GM19455 (cell line): ENCODE measurements around the gene C19orf53.
"Not testable (repeated sequence)": the region's sequence is repeated elsewhere in the genome, so short reads cannot be mapped to it uniquely, and the experiment has no call there.

Experiments used
- ATAC-seq: cut with Tn5 transposase; IDR thresholded peaks from one replicate; pipeline ENCODE4 v1.9.1; 2021; ENCODE audit not compliant: unreplicated experiment

C19orf53 gene

DNA sequence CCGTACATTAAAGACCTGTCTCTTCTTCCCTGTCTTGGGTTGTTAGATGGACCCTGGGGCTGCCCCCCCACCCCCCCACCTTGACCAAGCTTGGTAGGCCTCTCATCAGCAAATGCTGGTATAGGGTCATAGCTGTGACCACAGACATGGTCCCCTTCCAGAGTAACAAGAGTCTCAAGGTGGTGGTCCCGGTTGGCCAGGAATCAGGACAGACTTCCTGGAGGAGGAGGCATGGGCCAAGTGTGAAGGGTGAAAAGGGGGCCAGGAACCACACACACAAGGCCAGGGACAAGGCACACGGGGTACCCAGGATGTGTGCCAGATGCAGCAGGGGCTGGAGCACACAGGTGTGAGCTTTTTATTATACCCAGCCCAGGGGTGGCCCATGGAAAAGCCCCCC is 11.0 kb upstream of the C19orf53 start:
- ATAC-seq, result no peak

DNA sequence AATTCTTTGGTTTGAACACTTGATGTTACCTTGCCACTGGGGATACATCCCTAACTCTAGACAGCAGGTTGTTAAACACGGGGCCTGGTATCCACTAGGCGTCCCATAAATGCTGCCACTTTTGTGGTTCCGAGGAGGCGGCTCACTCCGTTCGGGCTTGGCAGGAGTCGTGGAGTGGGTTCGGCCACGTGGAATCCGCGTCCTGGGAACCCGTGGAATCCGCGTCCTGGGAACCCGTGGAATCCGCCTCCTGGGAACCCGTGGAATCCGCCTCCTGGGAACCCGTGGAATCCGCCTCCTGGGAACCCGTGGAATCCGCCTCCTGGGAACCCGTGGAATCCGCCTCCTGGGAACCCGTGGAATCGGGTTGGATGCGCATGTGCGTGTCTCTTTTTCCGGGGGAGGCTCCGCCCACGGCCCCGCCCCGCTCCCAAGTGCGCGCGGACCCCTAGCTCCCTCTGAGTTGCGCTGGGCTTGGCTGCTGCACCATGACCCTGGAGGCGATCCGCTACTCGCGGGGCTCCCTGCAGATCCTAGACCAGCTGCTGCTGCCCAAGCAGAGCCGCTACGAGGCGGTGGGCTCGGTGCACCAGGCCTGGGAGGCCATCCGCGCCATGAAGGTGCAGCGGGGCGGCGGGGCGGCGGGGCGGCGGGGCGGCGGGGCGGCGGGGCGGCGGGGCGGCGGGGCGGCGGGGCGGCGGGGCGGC is 10.0 kb upstream of the C19orf53 start, which contains the start of gene MRI1:
Gene MRI1 (plus strand): TSS at position 422 of the 707 bp plus-strand sequence. CDS start 67 bp downstream, at position 489.
- peak; percentile 53 for ATAC-seq

- peak; percentile 36 for ATAC-seq
Observed at GRCh38 chr19:13764821-13765394, 9.3 kb upstream of the C19orf53 start.

DNA sequence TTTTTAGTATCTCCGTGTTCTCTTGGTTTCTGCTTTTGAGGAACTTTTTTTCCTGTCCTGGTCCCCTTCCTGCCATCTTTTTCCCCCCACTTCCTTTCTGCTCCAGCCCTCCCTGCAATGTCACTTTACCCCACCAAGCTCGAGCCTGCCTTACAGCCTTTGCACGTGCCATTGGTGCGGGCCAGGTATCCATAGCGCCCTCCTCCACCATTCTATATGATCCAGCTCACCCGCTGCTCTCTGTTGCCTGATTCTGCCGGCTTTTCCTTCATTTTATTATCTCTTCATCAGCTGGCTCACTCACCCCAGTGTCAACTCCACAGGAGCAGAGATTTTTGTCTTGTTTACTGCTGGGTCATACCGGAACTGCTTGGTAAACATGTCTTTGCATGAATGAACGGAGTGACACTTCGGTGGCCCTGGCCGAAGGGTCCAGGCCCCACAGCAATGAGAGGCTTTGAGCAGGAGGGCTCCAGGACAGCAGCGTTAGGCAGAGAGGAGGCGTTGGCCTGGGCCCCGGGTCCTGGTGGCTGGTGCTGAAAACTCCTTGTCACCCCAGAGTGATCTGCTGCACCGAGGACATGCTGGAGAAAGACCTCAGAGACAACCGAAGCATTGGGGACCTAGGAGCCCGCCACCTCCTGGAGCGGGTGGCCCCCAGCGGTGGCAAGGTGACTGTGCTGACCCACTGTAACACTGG is 8.7 kb upstream of the C19orf53 start:
- no peak for ATAC-seq

DNA sequence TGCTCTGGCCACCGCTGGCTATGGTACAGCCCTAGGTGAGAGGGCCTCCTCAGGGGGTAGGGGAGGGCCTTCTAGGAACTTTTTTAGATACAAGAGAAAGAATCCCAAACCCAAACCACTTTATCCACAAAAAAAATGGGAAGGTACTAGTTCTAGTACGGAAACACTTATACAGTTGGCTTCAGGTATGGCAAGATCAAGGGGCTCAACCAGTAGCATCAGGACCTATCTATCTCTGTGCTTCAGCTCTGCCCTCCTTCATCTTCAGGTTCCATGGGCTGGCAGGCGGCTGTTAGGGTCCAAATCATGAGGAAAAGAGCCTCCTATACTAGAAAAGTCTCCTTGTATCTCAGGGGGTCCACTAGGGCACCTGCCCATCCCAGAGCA is 8.2 kb upstream of the C19orf53 start:
- ATAC-seq, result no peak

DNA sequence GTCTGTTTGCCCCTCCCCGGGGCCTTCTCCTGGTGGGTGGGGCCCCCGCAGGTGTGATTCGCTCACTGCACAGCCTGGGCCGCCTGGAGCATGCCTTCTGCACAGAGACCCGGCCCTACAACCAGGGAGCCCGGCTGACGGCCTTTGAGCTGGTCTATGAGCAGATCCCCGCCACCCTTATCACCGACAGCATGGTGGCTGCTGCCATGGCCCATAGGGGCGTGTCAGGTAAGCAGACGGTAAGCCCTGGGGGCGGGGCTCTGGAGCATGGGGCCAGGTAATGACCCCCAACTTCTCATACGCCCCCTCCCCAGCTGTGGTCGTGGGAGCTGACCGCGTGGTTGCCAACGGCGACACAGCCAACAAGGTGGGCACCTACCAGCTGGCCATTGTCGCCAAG is 5.7 kb upstream of the C19orf53 start:
- no peak for ATAC-seq

DNA sequence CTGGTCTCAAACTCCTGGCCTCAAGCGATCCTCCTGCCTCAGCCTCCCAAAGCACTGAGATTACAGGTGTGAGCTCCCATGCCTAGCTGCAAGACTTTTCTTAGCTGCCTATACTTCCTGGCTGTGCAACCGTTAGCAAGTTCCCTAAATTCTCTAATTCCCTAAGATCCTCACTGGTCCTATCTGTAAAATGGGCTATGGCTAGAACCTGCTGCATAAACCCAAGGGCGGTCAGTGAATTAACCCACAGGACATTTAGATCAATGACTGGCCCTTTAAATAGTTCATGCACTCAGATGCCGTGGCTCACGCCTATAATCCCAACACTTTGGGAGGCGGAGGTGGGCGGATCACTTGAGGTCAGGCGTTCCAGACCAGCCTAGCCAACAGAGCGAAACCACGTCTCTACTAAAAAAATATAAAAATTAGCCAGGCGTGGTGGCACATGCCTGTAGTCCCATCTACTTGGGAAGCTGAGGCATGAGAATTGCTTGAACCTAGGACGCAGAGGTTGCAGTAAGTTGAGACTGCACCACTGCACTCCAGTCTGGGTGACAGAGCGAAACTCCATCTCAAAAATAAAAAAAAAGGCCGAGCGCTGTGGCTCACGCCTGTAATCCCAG is 4.1 kb upstream of the C19orf53 start:
- ATAC-seq, result no peak

DNA sequence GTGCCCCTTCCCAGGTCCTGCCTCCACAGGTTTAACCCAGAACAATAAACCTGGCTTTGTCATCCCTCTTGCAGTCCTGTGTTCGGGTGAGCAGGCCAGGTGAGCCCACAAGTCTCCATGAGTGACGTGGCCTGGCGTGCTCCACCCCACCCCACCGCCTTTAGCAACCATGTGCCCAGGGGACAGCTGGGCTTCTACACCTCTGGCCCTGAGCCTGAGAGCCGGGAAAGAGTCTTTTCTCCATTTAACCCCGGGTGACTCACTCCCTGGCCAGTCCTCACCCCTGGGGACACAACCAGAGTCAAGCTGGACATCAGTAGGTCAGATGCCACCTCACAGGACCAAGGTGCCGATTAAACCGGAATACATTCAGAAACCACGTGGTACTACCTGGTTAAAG is 4.1 kb downstream of the C19orf53 start:
- no peak for ATAC-seq

- no peak for ATAC-seq
Observed at GRCh38 chr19:13778847-13779246, 4.6 kb downstream of the C19orf53 start.

DNA sequence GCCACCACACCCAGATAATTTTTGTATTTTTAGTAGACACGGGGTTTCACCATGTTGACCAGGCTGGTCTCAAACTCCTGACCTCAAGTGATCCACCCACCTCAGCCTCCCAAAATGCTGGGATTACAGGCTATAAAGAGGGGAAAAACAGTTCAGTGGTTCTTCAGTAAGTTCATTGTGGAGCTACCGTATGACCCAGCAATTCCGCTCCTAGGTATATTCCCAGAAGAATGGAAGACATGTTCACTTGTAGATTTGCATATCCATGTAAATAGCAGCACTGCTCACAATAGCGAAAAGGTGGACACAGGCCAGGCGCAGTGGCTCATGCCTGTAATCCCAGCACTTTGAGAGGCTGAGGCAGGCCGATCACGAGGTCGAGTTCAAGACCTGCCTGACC is 5.5 kb downstream of the C19orf53 start:
- not testable (repeated sequence) for ATAC-seq

DNA sequence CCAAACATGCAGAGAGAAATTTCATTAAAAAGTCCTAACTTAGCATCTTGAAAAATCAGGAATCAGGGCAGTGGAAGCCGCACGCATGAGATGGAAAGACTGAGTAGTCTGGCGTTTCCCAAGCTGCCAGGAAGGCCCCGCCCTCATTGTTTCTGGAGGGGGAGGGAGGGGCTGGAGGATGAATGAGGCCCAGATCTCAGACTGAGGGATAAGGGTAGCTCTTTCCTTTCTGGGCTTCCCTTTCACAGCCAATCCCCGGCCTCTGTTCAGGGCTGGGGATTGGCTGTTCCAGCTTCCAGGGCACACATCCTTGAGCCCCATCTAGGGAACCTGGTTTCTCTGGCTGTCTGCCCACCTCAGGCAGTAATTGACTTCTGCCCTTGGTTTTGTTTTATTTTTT is 7.3 kb downstream of the C19orf53 start:
- no peak for ATAC-seq

- ATAC-seq, result no peak
Observed at GRCh38 chr19:13782537-13782936, 8.3 kb downstream of the C19orf53 start.

DNA sequence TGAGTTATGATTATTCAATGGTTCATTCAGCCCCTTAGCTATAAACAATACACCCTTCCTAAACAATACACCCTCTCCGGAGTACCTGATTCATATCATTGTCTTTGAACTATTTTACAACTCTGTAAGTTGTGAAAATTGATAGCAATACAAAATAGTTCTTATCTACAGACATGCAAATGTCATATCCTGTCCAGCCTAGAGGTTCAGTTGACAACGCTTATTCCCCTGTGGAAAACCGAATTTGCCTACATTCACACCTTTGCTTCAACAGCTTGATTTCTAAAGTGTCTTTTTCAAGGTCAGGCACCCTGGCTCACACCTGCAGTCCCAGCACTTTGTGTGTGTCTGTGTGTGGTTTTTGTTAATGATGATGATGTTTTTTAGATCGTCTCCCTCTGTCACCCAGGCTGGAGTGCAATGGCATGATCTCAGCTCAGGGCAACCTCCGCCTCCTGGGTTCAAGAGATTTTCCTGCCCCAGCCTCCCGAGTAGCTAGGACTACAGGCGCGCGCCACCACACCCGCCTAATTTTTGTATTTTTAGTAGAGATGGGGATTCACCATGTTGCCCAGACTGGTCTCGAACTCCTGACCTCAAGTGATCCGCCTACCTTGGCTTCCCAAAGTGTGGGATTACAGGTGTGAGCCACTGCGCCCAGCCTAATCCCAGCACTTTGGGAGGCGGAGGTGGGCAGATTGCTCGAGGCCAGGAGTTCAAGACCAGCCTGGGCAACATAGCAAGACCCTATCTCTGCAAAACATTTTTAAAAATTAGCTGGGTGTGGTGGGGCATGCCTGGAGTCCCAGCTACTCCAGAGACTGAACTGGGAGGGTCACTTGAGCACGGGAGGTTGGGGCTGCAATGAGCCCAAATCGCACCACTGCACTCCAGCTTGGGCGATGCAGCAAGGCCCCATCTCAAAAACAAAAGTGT is 9.6 kb downstream of the C19orf53 start:
- no peak for ATAC-seq

DNA sequence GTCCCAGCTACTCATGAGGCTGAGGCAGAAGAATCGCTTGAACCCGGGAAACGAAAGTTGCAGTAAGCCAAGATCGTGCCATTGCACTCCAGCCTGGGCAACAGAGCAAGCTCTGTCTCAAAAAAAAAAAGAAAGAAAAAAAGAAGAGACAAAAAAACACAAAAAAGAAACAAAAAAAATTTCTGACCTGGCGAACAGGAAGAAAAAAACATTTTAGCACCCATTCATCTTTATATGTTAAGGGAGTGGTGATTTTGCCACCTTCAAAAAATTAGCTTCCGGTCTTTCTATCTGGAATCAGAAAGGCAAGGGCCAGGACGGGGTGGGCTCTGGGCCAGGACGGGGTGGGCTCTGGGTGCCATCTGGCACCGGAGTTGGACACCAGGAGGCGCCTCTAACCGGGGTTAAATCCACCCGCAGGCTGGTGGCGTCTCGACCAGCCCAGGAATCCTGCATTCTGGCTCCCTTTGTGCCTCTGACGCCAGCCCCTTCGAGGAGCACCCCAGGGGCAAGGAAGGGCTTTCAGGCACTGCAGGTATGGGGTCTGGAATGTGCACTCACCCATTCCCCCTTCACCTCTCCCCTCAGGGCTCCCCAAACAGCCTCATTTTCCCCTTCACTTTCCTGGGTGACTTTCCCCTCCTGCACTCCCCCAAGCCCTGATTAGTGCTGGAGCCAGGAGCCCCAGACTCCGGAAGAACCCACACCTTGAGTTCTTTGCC is 10.6 kb downstream of the C19orf53 start:
- no peak for ATAC-seq

DNA sequence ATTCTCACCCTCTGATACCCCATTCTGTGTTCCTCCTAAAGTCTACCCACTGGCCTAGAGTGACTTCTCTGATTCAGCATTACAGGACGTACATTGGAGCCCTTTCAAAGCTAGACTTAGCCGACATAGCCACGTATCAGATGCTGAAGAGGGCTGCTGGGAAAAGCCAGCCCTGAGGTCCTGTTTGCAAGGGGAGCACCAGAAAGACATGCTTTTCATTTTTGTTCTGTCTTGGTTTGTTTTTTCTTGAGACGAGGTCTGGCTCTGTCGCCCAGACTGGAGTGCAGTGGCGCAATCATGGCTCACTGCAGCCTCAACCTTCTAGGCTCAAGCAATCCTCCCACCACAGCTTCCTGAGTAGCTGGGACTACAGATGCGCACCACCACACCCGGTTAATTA is 14.7 kb downstream of the C19orf53 start:
- ATAC-seq, result no peak

DNA sequence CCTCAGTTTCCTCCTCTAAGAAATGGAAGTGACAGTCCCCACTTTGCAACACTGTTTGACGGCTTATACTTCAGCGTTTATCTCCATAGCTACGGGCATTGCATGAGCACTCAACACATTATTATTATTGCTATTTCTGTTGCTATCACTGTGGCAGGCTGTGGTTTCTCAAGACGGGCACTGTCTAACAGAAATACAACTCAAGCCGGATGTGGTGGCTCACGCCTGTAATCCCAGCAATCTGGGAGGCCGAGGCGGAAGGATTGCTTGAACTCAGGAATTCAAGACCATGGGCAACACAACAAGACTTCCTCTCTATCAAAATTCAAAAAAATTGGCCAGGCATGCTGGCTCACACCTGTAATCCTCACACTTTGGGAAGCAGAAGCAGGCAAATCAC is 16.1 kb downstream of the C19orf53 start:
- ATAC-seq, result no peak

DNA sequence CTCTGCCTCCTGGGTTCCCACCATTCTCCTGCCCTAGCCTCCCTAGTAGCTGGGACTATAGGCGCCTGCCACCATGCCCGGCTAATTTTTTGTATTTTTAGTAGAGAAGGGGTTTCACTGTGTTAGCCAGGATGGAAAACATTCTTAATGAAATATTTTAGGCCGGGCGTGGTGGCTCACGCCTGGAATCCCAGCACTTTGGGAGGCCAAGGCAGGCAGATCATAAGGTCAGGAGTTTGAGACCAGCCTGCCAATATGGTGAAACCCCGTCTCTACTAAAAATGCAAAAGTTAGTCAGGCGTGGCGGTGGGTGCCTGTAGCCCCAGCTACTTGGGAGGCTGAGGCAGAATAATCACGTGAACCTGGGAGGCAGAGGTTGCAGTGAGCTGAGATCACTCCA is 19.1 kb downstream of the C19orf53 start:
- not testable (repeated sequence) for ATAC-seq

GRCh38 chr19:13794398-13794756 is 20.1 kb downstream of the C19orf53 start:
- no peak for ATAC-seq

DNA sequence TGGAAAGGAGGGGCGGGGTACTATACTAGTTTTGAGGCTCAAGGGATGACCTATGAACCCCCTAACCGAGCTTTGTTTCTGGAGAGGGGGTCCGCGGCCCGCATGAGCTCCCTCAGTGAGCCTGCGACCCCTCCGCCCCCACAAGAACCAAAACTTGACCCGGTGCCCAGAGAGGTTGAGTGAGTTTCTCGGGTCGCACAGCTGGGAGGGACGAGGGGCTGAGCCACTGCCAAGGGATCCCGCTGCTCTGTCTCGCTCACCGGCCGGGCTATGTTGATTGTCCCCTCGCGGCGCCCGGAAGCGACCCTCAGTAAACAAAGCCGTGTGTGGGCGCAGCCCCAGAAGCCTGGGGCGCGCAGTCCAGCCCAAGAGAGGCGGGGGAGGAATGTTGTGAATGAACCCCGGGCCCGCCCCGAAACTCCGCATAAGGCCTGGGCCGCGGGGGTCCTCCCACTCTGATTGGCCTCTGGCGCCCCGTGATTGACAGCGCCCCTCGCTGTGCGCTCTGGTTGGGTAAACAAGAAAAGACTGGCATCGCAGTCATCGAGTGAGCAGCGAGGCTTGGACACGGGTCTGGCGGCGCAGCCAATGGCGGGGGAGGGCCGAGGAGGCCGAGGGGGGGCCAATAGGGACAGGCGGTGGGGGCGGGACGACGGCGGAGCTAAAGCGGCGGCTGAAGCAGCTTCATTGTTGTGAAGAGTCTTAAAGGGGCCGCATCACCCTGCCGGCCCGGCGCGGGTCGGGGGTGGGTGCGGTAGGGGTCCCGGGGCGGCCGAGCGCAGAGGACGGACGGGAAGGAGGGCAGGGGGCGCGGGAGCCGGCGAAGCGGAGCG is 20.7 kb downstream of the C19orf53 start, which contains the start of gene ZSWIM4:
Gene ZSWIM4 (plus strand): TSS at position 687 of the 833 bp plus-strand sequence. CDS start 206 bp downstream, outside the sequence.
- peak; percentile 88 for ATAC-seq
